PC-9 (cell line): ENCODE results near the gene R3HDM2. TPM values are rescaled to one million over a fixed set of nuclear protein-coding genes. Genes with fewer than 3 reads are reported as not detected.

Experiments used
- BruUV-seq: library from RNA; stranded (reverse); fragments of 400-500 nt; replicated peaks from 2 replicates; lab custom pipeline; 2021; lab: Mats Ljungman, UMichigan
- CTCF ChIA-PET: fragments of 300-600 bp; sonication (Branson Sonifier 250); formaldehyde crosslinking; loops from one replicate; lab custom pipeline; 2022; ENCODE audit warnings: antibody characterized with exemption; lab: Charles Lee
- POLR2A ChIA-PET: fragments of 300-600 bp; sonication (Branson Sonifier 250); formaldehyde crosslinking; loops from one replicate; lab custom pipeline; 2022; ENCODE audit warnings: antibody characterized with exemption; ENCODE audit not compliant: unreplicated experiment; lab: Charles Lee
- DNase-seq, 2 experiments: peaks; one replicate each; pipeline versions ENCODE4 v3.0.0 to v3.0.0-alpha.2; 2015 to 2022; ENCODE audit warnings: mixed read lengths in 1 of 2
- H2AFZ ChIP-seq: fragments of 200-600 bp; sonication (generic); 2 replicates; pipeline ENCODE4 v1.8.1; 2017; ENCODE audit warnings: antibody characterized with exemption
- H3F3A ChIP-seq: fragments of 200-600 bp; sonication (generic); 2 replicates; pipeline ENCODE4 v1.8.1; 2017; ENCODE audit warnings: antibody characterized with exemption, mild to moderate bottlenecking, low read depth; ENCODE audit not compliant: insufficient read depth
- H3K27ac ChIP-seq: fragments of 200-600 bp; sonication (generic); 2 replicates; pipeline ENCODE4 v1.6.1; 2016; ENCODE audit warnings: mixed run types
- H3K27me3 ChIP-seq: fragments of 200-600 bp; sonication (generic); 2 replicates; pipeline ENCODE4 v1.6.1; 2016; ENCODE audit warnings: low read depth, mixed run types; ENCODE audit not compliant: insufficient read depth
- H3K36me3 ChIP-seq: fragments of 200-600 bp; sonication (generic); 2 replicates; pipeline ENCODE4 v1.6.1; 2016; ENCODE audit warnings: low read depth, mixed run types
- H3K4me1 ChIP-seq: fragments of 200-600 bp; sonication (generic); replicated peaks from 2 replicates; pipeline ENCODE4 v1.6.1; 2016; ENCODE audit warnings: mixed run types; ENCODE audit not compliant: insufficient read depth
- H3K4me2 ChIP-seq: fragments of 200-600 bp; sonication (generic); 2 replicates; pipeline ENCODE4 v1.6.1; 2017; ENCODE audit warnings: mixed run types
- H3K4me3 ChIP-seq: fragments of 200-600 bp; sonication (generic); 2 replicates; pipeline ENCODE4 v1.6.1; 2016; ENCODE audit warnings: mixed run types
- H3K79me2 ChIP-seq: fragments of 200-600 bp; sonication (generic); 2 replicates; pipeline ENCODE4 v1.6.1; 2017; ENCODE audit warnings: low read depth, mixed run types
- H3K9me2 ChIP-seq: fragments of 200-600 bp; sonication (generic); 2 replicates; pipeline ENCODE4 v1.8.1; 2017; ENCODE audit warnings: mild to moderate bottlenecking; ENCODE audit not compliant: insufficient read depth
- H3K9me3 ChIP-seq: fragments of 200-600 bp; sonication (generic); 2 replicates; pipeline ENCODE4 v1.8.1; 2016; ENCODE audit warnings: low read depth; ENCODE audit not compliant: insufficient read depth
- H4K20me1 ChIP-seq: fragments of 200-600 bp; sonication (generic); 2 replicates; pipeline ENCODE4 v1.8.1; 2017; ENCODE audit not compliant: insufficient read depth
- EZH2 ChIP-seq: fragments of 200-600 bp; sonication (generic); IDR thresholded peaks from 2 replicates; pipeline ENCODE4 v1.8.0; 2017; ENCODE audit warnings: antibody characterized with exemption, low read depth
- intact Hi-C: fragments of 100-400 bp; cut with micrococcal nuclease; formaldehyde crosslinking; loops from one replicate; pipeline ENCODE4 v1.10.0; 2022; ENCODE audit not compliant: unreplicated experiment
- total RNA-seq: library from RNA; stranded (reverse); gene quantifications from 2 replicates; pipeline ENCODE4 v1.2.3, GENCODE V29; 2021
- TF ChIP-seq, protein P1 (sequence below): fragments of 200-600 bp; sonication (generic); conservative IDR thresholded peaks from 2 replicates; pipeline ENCODE4 v1.6.1; 2017; ENCODE audit warnings: mixed run types, antibody characterized with exemption, mild to moderate bottlenecking, moderate library complexity

The R3HDM2 gene
- total RNA-seq, 1 experiment from 2014 or later, result 65.1 TPM

GRCh38 chr12:57473886-57474285 lies 43.0 kb upstream of the R3HDM2 start:
- Histone ChIP-seq H3K27ac (no peak overlapping the region), H3K4me3 (no peak overlapping the region), H3K27me3 (peaks cover 71% of the 10 kb centered on the region), H4K20me1 (no peaks in the 10 kb centered on the region), H3K9me2 (no peaks in the 10 kb centered on the region), H3K9me3 (no peaks in the 10 kb centered on the region), H3K36me3 (no peaks in the 10 kb centered on the region), H2AFZ (no peak overlapping the region), H3F3A (no peaks in the 10 kb centered on the region), H3K4me1 (no peaks in the 10 kb centered on the region), H3K79me2 (no peaks in the 10 kb centered on the region), H3K4me2 (no peak overlapping the region)
- DNase-seq, result no peak
- TF ChIP-seq, protein P1, sequence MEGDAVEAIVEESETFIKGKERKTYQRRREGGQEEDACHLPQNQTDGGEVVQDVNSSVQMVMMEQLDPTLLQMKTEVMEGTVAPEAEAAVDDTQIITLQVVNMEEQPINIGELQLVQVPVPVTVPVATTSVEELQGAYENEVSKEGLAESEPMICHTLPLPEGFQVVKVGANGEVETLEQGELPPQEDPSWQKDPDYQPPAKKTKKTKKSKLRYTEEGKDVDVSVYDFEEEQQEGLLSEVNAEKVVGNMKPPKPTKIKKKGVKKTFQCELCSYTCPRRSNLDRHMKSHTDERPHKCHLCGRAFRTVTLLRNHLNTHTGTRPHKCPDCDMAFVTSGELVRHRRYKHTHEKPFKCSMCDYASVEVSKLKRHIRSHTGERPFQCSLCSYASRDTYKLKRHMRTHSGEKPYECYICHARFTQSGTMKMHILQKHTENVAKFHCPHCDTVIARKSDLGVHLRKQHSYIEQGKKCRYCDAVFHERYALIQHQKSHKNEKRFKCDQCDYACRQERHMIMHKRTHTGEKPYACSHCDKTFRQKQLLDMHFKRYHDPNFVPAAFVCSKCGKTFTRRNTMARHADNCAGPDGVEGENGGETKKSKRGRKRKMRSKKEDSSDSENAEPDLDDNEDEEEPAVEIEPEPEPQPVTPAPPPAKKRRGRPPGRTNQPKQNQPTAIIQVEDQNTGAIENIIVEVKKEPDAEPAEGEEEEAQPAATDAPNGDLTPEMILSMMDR, result no peak
- TF ChIP-seq EZH2, result no peak
- ChIA-PET POLR2A (no interaction called here), CTCF (no interaction called here)
- intact Hi-C loops, result no loop called here
- no TSS peak for BruUV-seq

- H3K9me2 ChIP-seq, result no peaks in the 10 kb centered on the region
- H2AFZ ChIP-seq, result no peak overlapping the region
- DNase-seq, result no peak
- no peaks in the 10 kb centered on the region for H3K9me3 ChIP-seq
- peaks cover 71% of the 10 kb centered on the region for H3K27me3 ChIP-seq
- no peak overlapping the region for H3K4me2 ChIP-seq
- CTCF ChIA-PET, result no interaction called here
- no peak overlapping the region for H3K4me3 ChIP-seq
- H3K4me1 ChIP-seq, result no peaks in the 10 kb centered on the region
- no peaks in the 10 kb centered on the region for H3F3A ChIP-seq
- POLR2A ChIA-PET, result no interaction called here
- no peak for TF ChIP-seq EZH2
- TF ChIP-seq, protein P1, result no peak
- no peaks in the 10 kb centered on the region for H3K79me2 ChIP-seq
- no peaks in the 10 kb centered on the region for H4K20me1 ChIP-seq
- H3K36me3 ChIP-seq, result no peaks in the 10 kb centered on the region
- no TSS peak for BruUV-seq
- no peak overlapping the region for H3K27ac ChIP-seq
- intact Hi-C loops, result no loop called here
Observed at GRCh38 chr12:57473392-57473791, 42.5 kb upstream of the R3HDM2 start.

DNA sequence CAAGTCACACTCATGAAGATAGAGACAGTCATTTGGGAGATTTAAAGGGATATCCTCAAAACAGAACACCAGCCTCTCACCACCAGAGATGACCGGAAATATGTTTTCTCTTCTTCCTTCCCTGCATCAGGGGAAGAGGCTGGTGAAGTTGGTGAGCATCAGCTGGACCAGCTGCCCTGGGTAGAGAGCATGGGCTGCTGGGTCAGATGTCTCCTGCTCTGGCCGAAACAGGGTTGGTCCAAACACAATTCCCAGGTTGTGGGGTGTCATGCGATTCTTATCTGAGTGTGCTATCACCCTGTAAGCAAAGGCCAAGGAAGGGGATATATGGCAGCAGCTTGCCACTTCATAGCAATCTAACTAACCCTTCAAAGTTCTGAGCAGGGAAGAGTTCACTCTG lies 41.5 kb upstream of the R3HDM2 start:
- Histone ChIP-seq H3K4me3 (no peak overlapping the region), H3F3A (no peaks in the 10 kb centered on the region), H3K4me2 (no peak overlapping the region), H4K20me1 (no peaks in the 10 kb centered on the region), H3K9me3 (no peaks in the 10 kb centered on the region), H3K36me3 (no peaks in the 10 kb centered on the region), H3K27ac (no peak overlapping the region), H3K4me1 (no peaks in the 10 kb centered on the region), H3K27me3 (peaks cover 77% of the 10 kb centered on the region), H2AFZ (no peak overlapping the region), H3K79me2 (no peaks in the 10 kb centered on the region), H3K9me2 (no peaks in the 10 kb centered on the region)
- intact Hi-C loops, result no loop called here
- CTCF ChIA-PET, result no interaction called here
- no peak for DNase-seq
- POLR2A ChIA-PET, result no interaction called here
- no peak for TF ChIP-seq EZH2
- TF ChIP-seq, protein P1, result no peak
- BruUV-seq, result no TSS peak
